HepG2 (cell line): Measurements from ENCODE around the gene SMDT1. TPM values are rescaled to one million over a fixed set of nuclear protein-coding genes. Genes with fewer than 3 reads are reported as not detected.

Experiments used
- CHD2 ChIP-seq: IDR thresholded peaks from 2 replicates; pipeline ENCODE4 v1.6.1; 2011; ENCODE audit warnings: low read depth, low read length, improper control_type of control experiment
- ETV6 ChIP-seq: sonication (generic); formaldehyde crosslinking; conservative IDR thresholded peaks from 2 replicates; pipeline ENCODE4 v1.4.0; 2020; ENCODE audit warnings: missing genetic modification reagents
- HHEX ChIP-seq: IDR thresholded peaks from 2 replicates; pipeline ENCODE4 v1.6.1; 2016; ENCODE audit warnings: control low read depth
- HMG20A ChIP-seq: IDR thresholded peaks from 2 replicates; pipeline ENCODE4 v1.6.1; 2016; ENCODE audit warnings: borderline replicate concordance
- NR2F2 ChIP-seq: IDR thresholded peaks from 2 replicates; pipeline ENCODE4 v1.6.1; 2012; ENCODE audit warnings: low read depth, inconsistent platforms, borderline replicate concordance
- SRSF9 ChIP-seq: fragments of 200-400 bp; formaldehyde crosslinking; IDR thresholded peaks from 2 replicates; pipeline ENCODE4 v1.6.1; 2018; ENCODE audit warnings: borderline replicate concordance, mild to moderate bottlenecking, low read depth, low read length; ENCODE audit not compliant: insufficient read depth, poor library complexity, severe bottlenecking
- ZBTB7B ChIP-seq: sonication (generic); formaldehyde crosslinking; IDR thresholded peaks from 2 replicates; pipeline ENCODE4 v1.4.0; 2020; ENCODE audit warnings: missing genetic modification reagents
- ZNF335 ChIP-seq: sonication (generic); formaldehyde crosslinking; IDR thresholded peaks from 2 replicates; pipeline ENCODE4 v1.4.0; 2020; ENCODE audit warnings: missing genetic modification reagents
- ZNF33B ChIP-seq: sonication (generic); formaldehyde crosslinking; IDR thresholded peaks from 2 replicates; pipeline ENCODE4 v1.5.1; 2020; ENCODE audit warnings: mild to moderate bottlenecking, missing genetic modification reagents
- ZNF343 ChIP-seq: sonication (generic); formaldehyde crosslinking; IDR thresholded peaks from 2 replicates; pipeline ENCODE4 v1.4.0; 2020; ENCODE audit warnings: mild to moderate bottlenecking, missing genetic modification reagents
- ZNF441 ChIP-seq: sonication (generic); formaldehyde crosslinking; IDR thresholded peaks from 2 replicates; pipeline ENCODE4 v1.7.0; 2021; ENCODE audit warnings: missing genetic modification reagents, borderline replicate concordance
- ZNF607 ChIP-seq: sonication (generic); formaldehyde crosslinking; IDR thresholded peaks from 2 replicates; pipeline ENCODE4 v1.5.1; 2020; ENCODE audit warnings: missing genetic modification reagents, mild to moderate bottlenecking, borderline replicate concordance
- ZSCAN30 ChIP-seq: sonication (generic); formaldehyde crosslinking; IDR thresholded peaks from 2 replicates; pipeline ENCODE4 v1.5.0; 2020; ENCODE audit warnings: mild to moderate bottlenecking, missing genetic modification reagents
- polyA plus RNA-seq, 8 experiments: library from polyadenylated mRNA; depleted of rRNA in 3 of 8; stranded (reverse) in 7 of 8; unstranded in 1 of 8; fragments of >200 nt; fragmentation: Illumina TruSeq in 4 of 8; extraction: Trizol in 4 of 8; gene quantifications; 2 replicates each; pipeline versions ENCODE4 v1.2.1 to v1.2.3, GENCODE V29; 2011 to 2016; ENCODE audit warnings: low read depth in 4 of 8, missing spikeins in 1 of 8, mixed read lengths in 1 of 8; ENCODE audit not compliant: insufficient read depth in 1 of 8
- total RNA-seq, 5 experiments: library from RNA; depleted of rRNA; stranded (reverse); fragments of >200 nt; fragmentation: Illumina TruSeq; extraction: Trizol; gene quantifications; 2 replicates each; pipeline ENCODE4 v1.2.3, GENCODE V29; 2016; ENCODE audit warnings: low read depth in 1 of 5
- TF ChIP-seq, protein P1 (sequence below): sonication (generic); formaldehyde crosslinking; IDR thresholded peaks from 2 replicates; pipeline ENCODE4 v1.4.0; 2020; ENCODE audit warnings: mild to moderate bottlenecking, missing genetic modification reagents, borderline replicate concordance
- TF ChIP-seq, protein P2 (sequence below), 2 experiments: sonication (generic) in 1 of 2; formaldehyde crosslinking in 1 of 2; IDR thresholded peaks; 2 replicates each; pipeline versions ENCODE4 v1.4.0 to v1.6.1; 2016 to 2020; ENCODE audit warnings: borderline replicate concordance in 1 of 2, low read depth in 1 of 2, mild to moderate bottlenecking in 1 of 2, missing genetic modification reagents in 1 of 2

SMDT1 gene
- total and polyA plus RNA-seq, 2 of the 13 experiments (the other 11 are each of a cell fraction or from before 2014, with no cell fraction given) = 8.3 to 26.6 TPM

- TF ChIP-seq, protein P1, sequence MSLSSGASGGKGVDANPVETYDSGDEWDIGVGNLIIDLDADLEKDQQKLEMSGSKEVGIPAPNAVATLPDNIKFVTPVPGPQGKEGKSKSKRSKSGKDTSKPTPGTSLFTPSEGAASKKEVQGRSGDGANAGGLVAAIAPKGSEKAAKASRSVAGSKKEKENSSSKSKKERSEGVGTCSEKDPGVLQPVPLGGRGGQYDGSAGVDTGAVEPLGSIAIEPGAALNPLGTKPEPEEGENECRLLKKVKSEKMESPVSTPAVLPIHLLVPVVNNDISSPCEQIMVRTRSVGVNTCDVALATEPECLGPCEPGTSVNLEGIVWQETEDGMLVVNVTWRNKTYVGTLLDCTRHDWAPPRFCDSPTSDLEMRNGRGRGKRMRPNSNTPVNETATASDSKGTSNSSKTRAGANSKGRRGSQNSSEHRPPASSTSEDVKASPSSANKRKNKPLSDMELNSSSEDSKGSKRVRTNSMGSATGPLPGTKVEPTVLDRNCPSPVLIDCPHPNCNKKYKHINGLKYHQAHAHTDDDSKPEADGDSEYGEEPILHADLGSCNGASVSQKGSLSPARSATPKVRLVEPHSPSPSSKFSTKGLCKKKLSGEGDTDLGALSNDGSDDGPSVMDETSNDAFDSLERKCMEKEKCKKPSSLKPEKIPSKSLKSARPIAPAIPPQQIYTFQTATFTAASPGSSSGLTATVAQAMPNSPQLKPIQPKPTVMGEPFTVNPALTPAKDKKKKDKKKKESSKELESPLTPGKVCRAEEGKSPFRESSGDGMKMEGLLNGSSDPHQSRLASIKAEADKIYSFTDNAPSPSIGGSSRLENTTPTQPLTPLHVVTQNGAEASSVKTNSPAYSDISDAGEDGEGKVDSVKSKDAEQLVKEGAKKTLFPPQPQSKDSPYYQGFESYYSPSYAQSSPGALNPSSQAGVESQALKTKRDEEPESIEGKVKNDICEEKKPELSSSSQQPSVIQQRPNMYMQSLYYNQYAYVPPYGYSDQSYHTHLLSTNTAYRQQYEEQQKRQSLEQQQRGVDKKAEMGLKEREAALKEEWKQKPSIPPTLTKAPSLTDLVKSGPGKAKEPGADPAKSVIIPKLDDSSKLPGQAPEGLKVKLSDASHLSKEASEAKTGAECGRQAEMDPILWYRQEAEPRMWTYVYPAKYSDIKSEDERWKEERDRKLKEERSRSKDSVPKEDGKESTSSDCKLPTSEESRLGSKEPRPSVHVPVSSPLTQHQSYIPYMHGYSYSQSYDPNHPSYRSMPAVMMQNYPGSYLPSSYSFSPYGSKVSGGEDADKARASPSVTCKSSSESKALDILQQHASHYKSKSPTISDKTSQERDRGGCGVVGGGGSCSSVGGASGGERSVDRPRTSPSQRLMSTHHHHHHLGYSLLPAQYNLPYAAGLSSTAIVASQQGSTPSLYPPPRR (CRISPR knock-in tag) = 0 out of 2 replicates have a peak, but pooled peaks have one; percentile 53
- TF ChIP-seq ZNF33B (CRISPR knock-in tag) = peak; percentile 93; the same call in 1 of the 2 replicates
- no peak for TF ChIP-seq SRSF9
- TF ChIP-seq HMG20A (CRISPR knock-in tag) = peak; percentile 37; the same call in 1 of the 2 replicates
- 0 out of 2 replicates have a peak, but pooled peaks have one; percentile 63 for TF ChIP-seq ZNF343 (CRISPR knock-in tag)
- no peak for TF ChIP-seq NR2F2
- no peak for TF ChIP-seq ZBTB7B (CRISPR knock-in tag)
- TF ChIP-seq ZSCAN30 = no peak
- TF ChIP-seq ZNF607 (CRISPR knock-in tag) = peak; percentile 96
- peak; percentile 72 for TF ChIP-seq ZNF335 (CRISPR knock-in tag)
- TF ChIP-seq ETV6 = no peak; the same call in 1 of the 2 replicates
- no peak for TF ChIP-seq CHD2
- no peak for TF ChIP-seq HHEX
- TF ChIP-seq ZNF441 = peak; percentile 58; the same call in 1 of the 2 replicates
- TF ChIP-seq, protein P2, sequence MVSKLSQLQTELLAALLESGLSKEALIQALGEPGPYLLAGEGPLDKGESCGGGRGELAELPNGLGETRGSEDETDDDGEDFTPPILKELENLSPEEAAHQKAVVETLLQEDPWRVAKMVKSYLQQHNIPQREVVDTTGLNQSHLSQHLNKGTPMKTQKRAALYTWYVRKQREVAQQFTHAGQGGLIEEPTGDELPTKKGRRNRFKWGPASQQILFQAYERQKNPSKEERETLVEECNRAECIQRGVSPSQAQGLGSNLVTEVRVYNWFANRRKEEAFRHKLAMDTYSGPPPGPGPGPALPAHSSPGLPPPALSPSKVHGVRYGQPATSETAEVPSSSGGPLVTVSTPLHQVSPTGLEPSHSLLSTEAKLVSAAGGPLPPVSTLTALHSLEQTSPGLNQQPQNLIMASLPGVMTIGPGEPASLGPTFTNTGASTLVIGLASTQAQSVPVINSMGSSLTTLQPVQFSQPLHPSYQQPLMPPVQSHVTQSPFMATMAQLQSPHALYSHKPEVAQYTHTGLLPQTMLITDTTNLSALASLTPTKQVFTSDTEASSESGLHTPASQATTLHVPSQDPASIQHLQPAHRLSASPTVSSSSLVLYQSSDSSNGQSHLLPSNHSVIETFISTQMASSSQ (IDR thresholded peaks at IDR 0.05; ENCODE audit: low read depth) = no peak
- TF ChIP-seq, protein P2 (CRISPR knock-in tag; IDR thresholded peaks at IDR 0.05; ENCODE audit: borderline replicate concordance) = peak; percentile 59; the same call in 1 of the 2 replicates
Observed at GRCh38 chr22:42070517-42071422, 8.7 kb upstream of the SMDT1 start, which contains the start of gene NAGA (continued).
